NK-92 (cell line): Measurements from ENCODE around the gene LDHD.

Experiments used
- DNase-seq: peaks from one replicate; lab custom pipeline; 2025; ENCODE audit not compliant: unreplicated experiment; lab: John Stamatoyannopoulos, UW

Gene LDHD

DNA sequence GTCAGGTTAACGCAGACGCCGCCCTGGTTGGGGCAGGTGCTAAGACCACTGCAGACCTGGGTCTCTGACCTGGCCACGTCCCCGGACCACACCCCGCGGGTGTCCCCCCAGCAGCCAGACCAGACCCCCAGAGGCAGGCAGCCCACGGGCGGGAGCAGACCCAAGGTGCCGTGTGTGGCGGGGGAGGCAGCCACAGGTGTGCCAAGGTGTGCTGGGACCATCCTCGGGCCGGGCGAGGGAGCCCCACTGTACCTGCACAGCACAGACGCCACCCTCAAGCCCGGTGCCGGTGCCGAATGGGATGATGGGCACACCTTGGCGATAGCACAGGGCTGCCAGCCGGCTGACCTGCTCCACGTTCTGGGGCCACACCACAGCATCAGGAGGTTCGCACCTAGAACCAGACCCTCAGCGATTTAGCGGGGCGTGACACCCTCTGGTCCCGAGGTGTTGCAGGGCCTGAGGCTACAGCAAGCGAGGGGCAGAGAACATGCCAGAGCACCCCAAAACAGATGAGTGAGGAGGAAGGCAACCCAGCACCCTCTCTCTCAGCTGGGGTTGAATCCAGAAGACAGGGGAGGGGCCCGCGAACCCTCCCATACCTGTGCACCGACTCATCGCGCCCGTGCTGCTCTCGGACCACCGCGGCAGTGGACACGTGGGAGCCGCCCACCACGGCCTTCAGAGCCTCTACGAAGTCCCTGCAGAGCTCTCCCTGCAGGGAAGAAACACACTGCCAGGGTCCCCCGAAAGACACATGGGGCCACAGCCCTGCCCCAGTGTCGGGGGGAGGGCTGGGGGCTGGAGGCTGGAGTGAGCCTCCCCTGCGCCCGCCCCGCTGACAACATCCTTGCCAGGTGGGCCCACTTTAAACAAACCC lies 1.4 kb downstream of the LDHD start:
- DNase-seq: no peak

DNA sequence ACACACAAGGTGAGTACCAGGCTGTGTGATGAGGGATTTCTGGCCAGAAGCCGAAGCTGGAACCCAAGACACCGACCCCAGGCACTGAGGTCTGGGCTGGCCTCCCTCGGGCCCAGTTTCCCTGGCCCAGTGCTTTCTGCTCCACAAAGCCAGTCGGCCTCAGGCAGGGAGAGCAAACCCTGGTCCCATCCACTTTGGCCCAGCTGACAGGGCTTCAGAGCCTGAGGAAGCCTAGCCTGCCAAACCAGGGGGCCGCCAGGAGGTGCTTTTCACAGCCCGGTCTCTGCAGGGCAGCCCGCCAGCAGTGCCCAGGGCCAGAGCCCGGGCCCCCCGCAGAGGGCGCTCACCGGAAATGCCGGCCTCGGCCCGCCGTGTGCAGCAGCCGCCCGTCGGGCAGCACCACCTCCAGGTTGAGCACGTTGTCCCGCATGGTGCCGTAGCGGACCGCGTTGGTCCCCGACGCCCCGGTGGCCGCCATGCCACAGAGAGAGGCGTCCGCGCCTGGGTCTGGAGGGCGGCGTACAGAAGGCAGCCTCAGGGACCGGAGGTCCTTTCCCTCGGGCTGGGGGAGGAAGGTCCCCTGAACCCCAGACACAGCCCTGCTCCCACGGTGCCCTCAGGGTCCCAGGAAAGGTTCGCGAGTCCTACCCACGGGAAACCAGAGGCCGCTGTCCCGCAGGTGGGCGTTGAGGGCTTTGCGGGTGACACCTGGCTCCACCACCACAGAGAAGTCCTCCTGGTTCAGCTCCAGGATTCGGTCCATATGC lies 2.2 kb downstream of the LDHD start:
- DNase-seq: no peak

DNA sequence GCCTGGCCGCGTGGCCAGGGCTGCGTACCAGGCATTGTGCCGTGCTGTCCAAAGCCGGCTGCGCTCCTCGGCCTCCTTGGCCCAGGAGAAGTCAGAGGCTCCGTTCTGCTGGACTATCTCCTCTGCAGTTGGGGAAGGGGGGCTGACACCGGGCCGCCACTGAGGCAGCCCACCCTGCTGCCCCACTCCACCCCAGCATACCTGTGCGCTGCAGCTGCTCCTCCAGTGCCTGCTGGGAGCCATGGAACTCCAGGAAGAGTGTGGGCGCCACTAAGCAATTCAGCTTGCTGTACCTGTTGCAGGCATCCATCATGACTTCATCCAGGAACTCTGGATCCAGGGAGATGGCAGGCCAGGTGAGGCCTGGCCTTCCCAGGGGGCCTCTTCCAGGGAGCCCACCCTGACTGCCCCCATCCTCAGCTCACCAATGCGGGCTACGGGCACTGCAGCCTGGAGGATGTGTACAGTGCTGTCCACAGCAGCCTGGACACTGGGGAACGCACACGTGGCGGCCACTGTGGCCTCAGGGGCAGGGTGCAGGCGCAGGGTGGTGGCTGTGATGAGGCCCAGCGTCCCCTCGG lies 2.9 kb downstream of the LDHD start:
- DNase-seq: no peak

DNA sequence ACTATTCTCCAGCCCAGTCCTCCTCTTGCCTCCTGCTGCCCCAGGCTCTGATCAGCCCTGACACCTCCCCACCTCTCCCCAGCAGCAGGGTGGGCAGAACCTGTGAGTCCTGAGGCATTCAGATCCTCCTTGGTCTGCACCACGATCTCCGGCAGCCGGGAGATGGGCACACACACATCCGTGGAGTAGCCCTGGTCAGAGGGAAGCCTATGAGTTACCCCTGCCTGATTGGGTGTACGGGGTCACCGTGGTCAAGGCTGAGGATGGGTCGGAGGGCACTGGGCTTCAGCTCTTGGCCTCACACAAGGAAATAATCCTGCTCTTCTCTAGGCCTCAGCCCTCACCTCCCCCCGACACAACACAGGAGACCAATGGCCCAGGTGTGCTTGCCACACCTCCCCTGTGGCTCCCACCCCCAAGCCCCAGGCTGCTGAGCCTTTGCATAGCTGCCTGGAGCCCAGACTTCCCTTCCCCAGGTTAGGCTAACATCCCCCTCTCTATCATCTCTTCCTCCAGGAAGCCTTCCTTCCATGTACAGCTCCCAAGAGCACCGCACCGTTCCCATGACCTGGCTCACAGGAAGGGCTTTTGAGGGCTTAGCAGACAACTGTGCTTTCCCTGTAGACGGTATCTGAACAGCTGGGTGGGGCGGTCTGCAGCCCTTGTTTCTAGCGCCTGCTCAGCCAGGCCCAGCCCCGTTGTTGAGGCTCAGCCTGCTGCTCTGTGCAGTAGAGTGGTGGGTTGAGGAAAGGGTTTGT lies 3.7 kb downstream of the LDHD start:
- no peak for DNase-seq

DNA sequence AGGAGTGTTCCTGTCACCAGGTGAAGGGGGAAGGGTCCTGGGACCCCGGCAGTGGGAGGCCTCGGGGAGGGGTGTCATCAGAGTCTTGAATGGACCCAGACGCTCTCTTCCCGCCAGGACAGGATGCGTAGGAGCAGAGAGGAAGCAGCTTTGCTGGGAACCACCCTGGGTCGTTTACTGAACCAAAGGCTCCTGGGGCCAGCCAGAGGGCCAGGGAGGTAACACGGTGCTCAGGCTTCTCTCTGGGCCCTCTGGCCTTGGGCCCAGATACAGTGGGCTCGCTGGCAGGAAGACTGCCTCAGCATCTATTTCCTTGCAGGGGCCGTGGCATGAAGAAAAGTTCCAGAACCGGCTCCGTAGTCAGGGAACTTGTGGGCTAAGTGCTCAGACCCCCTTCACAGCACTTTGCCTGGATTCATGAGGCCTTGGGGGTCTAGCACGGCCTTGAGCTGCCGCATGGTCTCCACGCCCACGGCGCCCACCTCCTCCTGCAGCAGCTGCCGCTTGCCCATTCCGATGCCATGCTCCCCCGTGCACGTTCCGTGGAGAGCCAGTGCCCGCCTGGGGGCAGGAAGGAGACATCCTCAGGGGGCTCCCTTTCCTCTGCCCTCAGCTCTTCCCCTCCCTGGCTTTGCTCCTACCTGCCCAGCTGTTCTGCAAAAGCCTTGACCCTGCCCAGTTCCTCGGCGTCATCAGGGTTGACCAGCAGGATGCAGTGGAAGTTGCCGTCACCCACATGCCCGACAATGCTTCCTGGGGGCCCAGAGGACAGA lies 4.4 kb downstream of the LDHD start:
- DNase-seq: no peak

DNA sequence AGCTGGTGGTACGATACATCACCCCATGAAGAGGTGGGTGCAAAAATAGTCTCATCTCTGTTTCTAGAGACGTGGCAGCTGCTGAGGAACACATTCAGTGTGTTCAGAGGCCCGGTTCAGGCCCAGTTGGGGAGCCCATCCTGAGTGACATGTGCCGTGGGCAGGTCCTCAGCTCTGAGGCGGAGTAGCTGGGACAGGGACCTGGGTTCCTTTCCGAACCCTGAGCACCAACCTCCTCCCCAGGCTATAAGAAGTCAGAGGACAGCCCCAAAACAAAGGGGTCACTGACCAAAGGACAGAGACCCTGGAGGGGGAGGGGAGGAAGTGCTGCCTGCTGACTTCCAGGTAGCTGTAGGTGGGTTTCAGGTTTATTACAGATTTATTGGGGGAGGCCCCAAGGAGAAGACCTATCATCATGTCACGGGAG lies 5.1 kb downstream of the LDHD start:
- DNase-seq: no peak

DNA sequence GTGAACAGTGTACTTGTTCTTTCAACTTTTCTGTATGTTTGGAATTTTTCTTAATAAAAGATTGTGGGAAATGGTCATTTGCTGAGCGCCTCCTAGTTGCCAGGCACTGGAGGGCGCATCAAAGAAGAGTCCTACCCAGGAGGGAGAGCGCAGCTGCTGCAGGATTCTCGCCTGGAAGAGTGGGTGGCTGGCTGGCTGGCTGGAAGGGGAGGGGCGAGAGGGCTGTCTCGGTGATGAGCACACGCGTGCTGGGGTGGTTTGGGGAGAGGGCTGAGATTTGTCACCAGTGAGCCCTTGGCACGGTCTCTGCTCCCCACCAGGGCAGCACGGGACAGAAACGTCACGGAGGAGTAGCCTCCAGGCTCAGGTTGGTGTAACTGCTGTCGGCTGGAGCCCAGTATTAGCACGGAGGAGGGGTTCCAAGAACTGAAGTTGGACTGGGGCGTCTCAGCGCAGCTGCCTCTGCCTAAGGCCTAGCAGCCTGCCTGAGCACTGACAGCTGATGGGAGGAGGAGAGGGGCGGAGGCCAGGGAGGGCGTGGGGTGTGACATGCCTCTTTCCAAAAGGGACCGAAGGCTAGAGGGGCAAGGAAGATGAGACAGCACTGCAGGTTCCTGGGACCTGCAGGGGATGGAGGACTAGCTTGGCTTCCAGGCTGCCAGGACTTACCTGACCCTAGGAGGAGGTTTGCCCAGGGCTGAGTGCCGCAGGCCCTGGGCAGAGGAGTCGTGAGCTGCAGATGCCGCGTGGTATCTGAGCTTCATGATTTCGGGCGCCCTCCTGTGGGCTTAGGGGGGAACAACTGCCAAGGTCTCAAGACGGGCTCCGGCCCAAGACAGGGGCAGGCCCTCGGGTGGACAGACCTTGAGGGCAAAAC lies 5.7 kb downstream of the LDHD start:
- no peak for DNase-seq

DNA sequence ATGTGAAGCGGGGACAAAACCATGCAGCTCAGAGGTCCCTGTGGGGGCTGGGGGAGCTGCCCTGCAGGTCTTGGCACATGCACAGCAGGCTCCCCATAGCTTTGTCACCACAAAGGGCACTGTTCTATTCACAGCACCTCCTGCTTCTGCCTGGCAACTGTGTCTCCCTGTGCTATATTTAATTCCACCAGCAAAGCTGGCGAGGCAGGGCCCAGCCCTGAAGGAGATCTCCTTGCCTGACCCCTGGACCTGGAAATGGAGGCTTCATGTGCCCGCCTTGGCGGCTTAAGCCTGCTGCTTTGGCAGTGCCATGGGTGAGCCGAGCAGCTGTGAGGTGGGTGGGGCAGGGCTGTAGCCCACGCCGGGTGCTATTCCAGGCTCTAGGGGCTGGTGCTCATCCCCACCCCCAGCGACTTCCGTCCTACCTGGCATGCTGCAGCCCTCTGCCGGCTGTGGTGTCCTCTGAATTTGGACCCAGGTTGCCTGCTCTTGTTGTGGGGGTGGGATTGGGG lies 6.8 kb downstream of the LDHD start:
- DNase-seq: no peak

DNA sequence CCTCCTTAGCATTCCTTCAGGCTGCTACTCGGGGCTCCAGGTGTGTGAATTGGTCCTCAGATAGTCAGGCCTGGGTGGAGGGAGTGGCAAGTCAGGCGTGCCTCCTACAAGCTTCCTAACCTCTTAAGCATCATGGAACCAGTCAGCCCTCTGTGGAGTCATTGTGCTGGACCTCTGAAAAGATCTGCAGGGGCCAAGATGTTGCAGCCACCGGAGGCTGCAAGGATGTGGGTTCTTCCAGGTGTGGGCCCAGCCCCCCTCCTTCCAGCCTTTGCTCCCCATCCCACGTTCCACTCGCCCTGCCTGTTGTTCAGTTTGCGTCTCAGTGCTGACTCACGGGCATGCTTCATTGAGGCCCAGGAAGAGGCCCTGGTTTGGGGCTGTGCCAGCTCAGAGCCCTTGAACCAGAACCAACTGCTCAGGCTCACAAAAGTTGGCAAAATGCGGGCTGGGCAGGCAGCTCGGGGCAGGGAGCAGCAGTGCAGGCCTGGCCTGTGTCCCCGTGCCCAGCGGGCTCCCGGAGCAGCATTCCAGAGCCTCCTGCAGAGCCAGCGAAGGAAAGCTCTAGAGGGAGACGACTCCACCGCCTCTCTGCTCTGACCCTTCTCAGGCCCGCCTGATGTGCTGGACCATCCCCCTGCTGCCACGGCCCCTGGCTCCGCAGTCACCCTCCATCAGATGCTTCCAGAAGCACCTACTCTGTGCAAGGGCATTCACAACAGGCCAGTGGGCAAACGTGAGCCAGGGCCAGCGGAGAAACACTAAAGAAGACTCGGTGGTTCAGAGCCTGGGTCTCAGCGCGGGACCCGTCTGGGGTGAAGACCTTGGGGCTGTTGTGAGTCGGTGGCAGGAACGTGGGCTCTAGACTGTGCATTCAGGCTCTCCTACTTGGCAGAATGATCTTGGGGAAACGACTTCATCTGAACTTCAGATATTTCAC lies 7.5 kb downstream of the LDHD start:
- no peak for DNase-seq

DNA sequence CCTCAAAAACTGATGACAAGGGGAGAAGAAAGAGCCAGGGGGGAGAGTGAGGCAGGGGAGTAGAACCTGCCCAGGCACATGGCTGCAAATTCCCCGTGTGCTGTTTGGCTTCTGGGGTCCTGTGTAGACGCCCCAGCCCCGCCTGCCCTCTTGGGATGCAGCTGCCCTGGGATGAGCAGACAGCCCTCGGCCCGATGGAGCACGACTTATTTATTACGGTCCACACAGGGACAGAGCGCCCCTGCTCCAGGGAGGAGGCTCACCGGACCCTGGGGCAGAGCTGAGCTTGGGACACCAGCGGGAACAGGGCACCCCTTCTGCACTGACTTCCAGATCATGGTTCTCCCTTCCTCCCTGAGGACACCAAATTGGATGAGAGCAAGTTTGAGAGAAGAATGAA lies 9.1 kb downstream of the LDHD start:
- no peak for DNase-seq

DNA sequence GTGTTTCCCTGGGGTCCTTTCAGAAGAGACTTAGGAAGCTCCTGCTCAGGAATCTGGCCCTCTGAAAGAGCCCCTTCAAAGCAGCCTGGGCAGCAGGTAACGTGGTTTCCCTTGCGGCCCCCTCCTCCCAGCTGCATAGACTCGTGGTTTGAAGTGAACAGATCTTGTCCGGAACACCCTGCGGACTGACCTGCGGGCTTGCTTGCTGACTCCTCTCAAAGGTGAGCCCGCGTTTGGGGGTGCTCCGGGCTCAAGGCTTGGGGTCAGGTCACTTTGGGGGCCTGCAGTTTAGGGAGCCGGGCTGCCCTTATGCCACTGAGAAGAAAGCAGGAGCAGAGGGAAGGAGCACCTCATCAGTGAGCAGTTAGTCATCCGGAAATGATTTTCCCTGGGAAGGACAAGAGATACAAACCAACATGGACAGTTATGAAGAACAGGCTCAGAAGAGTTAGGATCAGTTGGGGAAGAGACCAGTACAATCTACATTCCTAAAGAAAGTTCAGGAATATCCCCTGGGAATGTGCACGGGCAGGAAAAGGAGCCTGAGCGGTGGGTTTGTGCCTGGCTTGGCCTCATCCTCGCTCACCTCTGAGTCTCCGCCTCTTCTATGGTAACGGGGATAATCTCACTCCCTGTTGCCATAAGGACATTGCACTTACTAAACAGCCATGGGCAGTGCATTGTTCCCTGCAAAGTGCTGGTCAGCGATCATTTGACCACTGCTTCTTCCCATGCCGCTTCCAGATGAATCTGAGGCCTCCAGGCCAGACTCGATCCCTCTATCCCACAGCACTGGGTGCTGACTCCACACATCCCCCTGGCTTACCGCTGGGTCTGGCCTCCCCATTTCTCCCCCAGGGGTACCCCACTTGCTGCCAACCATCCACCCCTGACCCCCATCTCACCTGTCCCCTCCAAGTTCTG lies 10.0 kb downstream of the LDHD start:
- DNase-seq: no peak

DNA sequence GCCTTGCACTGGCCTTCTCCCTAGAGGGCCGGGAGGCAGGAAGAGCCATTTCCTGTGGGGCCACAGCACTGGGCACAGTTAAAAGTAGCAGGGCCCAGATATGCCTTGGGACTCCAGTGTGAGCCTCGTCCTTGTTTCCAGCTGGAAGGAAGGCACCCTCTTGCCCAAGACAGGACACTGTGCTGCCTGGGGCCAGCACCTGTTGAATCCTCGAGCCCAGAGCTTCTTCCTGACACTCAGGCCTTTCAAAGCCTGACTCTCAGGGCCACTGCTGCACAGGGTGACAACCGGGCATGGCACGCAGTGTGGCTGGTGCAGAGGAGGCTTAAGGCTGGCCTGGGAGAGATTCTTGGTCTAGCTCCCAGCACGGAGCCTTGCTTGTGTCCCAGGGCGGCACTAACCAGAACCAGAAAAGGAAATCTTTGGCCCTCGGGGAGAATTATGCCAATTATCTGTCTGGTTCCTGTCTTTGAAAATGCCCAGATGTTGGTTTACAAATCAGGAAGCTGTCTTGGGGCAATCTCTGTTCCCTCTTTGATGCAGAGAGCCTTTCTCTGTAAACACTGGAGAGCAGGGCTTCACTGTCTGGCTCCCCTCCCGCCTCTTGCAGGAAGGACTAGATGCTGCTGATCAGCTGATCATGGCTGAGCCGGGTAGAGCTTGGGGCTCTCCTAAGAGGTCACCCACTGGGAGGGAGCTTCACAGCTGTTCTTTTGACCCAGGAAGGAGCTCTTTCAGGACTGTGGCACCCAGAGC lies 11.1 kb downstream of the LDHD start:
- no peak for DNase-seq

DNA sequence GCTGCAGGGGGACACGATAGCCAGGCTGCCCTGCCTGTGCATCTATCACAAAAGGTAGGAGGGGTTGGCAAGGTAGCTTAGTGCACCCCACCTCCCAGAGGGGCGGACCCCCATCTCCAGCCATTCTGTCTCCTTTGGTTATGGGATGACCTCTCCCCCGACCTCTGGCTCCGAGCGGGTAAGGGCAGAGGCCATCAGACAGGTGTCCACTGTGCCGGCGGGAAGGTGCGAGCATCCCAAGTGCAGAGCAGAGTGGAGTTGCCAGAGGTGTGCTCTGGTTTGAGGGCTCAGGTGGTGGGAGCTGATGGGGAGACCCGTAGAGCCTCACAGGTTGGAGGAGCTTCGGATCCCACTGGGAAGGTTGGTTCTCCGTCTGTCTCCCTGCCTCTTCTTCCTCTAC lies 11.7 kb downstream of the LDHD start:
- DNase-seq: no peak

DNA sequence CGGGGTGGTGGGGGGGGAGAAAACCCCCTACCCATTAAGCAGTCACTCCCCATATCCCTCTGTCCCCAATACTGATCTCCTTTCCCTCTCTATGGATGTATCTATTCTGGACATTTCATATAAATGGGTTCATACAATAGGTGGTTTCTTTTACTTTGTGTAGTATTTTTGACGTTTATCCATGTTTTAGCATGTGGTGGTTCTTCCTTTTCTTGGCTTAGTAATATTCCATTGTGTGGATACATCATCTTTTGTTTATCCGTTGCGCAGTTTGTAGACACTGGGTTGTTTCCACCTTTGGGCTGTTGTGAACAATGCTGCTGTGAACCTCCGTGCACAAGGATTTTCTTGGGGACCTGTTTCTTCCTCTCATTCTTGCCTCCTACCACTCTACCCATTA lies 12.6 kb downstream of the LDHD start:
- DNase-seq: no peak

DNA sequence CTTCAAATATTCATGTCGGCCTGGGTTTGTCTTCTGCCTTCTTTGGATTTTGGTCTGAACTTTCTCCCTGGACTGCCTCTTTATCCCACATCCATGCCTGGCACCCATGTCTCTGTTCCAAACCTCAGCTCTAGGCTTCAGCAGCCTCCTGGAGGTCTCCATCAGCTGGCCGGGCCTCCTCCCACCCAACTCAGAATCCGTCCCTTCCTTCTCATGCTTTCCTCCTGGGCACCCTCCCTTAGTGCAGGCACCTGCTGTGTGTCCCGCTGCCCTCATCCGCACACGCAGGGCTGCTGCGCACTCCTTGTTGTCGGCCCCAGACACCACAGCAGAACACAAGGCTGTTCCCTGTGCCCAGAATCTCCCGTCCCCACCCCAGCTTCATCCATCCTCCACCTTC lies 14.0 kb downstream of the LDHD start:
- DNase-seq: no peak

DNA sequence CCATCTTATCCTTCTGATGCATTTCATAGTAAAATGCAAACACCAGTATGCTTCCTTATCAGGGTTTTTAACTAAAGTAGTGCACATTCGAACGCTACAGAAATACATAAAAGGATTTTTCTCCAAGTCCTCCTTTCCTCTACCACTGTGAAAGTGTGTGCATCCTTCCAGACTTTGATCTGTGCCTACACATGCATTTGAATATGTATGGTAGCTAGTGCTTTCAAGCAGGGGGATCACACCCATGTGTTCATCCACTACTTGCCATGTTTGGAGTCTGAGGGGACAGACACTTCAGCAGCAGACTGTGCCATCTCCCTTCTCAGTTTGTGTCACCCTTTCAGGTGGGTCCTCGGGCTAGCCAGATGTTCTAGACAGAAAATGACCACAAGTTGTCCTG lies 14.9 kb downstream of the LDHD start:
- DNase-seq: no peak

DNA sequence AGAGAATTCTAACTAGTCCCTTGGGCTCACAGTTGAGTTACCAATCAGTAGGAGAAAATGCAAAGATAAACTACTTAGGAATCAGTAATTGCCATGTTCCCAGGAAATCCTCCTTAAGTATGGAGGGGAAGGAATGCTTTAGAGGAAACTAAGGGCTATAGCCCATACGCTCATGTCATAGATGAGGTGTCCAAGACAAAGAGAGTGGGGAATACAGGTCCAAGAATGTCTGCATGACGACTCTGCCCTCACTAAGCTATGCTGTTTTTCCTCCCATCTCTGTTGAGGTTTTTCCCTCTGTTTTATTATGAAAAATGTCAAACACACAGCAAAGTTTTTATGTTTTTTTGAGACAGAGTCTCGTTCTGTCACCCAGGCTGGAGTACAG lies 16.0 kb downstream of the LDHD start:
- no peak for DNase-seq
